22Rv1 (cell line): ENCODE data around the gene CD163.

Source experiments
- H3K27ac ChIP-seq: fragments of 450-650 bp; 2 replicates; pipeline ENCODE4 v1.5.1; 2017
- CTCF ChIP-seq: fragments of 450-650 bp; IDR thresholded peaks from 2 replicates; pipeline ENCODE4 v1.5.1; 2017; ENCODE audit warnings: mild to moderate bottlenecking
- ZFX ChIP-seq: fragments of 450-650 bp; IDR thresholded peaks from 2 replicates; pipeline ENCODE4 v1.6.1; 2017; ENCODE audit warnings: antibody characterized with exemption, borderline replicate concordance

CD163 gene

GRCh38 chr12:7451756-7452155, 51.8 kb downstream of the CD163 start:
- no peak overlapping the region for H3K27ac ChIP-seq
- no peak for TF ChIP-seq ZFX
- no peak for TF ChIP-seq CTCF

DNA sequence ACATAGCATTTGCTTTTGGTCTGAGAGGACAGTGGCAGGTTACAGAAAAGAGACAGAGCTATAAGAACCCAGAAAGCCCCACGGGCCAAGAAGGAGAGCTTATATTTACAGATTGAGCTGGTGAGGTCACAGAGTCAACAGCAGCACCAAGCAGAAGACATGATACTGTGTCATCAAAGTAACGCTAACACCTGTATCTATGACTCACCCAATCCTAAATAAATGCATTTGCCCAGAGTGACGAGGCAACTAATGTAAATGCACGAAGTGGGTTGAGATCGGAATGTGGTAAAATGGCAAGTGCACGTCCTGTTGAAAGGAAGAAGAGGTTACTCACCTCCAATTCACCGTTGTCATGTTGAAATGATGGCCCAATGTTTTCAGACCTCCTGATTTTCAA, 52.9 kb downstream of the CD163 start:
- no peak for TF ChIP-seq ZFX
- no peak for TF ChIP-seq CTCF

DNA sequence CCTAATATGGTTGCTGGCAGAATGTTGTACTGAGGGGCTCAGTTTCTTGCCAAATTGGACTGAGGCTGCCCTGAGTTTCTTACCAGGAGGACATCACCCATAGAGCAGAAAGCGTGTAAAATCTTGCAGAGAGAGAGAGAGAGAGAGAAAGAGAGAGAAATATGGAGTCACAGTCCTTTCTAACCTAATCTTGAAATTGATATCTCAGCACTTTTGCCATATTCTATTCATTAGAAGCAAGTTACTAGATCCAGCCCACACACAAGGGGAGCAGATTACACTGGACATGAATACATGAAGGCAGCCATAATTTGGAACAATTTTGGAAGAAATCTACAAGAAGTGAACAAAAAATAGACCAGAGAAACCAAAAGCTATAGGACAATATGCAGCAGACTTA, 55.5 kb downstream of the CD163 start:
- TF ChIP-seq ZFX (no peak), CTCF (no peak)
- no peak overlapping the region for H3K27ac ChIP-seq

More for the DNA sequence above, 52.9 kb downstream of the CD163 start:
- H3K27ac ChIP-seq = no peak overlapping the region

GRCh38 chr12:7444537-7444936, 59.0 kb downstream of the CD163 start:
- TF ChIP-seq ZFX (no peak), CTCF (no peak)
- H3K27ac ChIP-seq = no peak overlapping the region

GRCh38 chr12:7444076-7444475, 59.5 kb downstream of the CD163 start, which contains the start of gene CD163L1:
CD163L1 (minus strand) TSS chr12:7444153; CDS start chr12:7444127, 26 bp downstream.
- no peak within 1 kb of the TSS for H3K27ac ChIP-seq
- no peak for TF ChIP-seq ZFX
- TF ChIP-seq CTCF = no peak

DNA sequence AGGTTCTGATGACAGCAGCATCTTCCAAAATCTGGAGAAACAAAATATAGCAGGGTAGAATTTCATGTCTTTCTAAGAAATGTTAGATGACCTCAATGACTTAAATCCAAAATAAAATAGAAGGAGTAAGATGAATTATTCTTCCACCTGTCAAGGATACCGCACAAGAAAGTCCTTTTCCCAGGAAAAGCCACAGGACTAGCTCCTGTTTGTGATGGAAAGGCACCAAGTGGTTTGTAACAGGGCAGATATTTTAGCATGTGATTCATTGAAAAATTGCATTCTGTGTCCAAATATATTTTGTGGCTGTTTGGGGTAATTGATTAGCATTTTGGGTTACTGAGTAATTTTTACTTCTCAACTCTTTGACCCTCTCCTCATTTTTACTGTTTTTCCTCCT, 62.4 kb downstream of the CD163 start:
- H3K27ac ChIP-seq = no peak overlapping the region

More for the DNA sequence above, 62.4 kb downstream of the CD163 start:
- TF ChIP-seq CTCF (no peak), ZFX (no peak)
